ENCODE measurements around the gene NDRG3. TPM values are rescaled to one million over a fixed set of nuclear protein-coding genes. Genes with fewer than 3 reads are reported as not detected.

Gene NDRG3
- total and polyA plus RNA-seq, 2 of the 8 experiments (the other 6 are each of a cell fraction or from before 2014, with no cell fraction given), result 25.7 to 32.3 TPM

GRCh38 chr20:36670665-36671357, 75.1 kb downstream of the NDRG3 start (continued):
- no peak for TF ChIP-seq CHD7 (IDR thresholded peaks at IDR 0.05; ENCODE audit: insufficient replicate concordance, low read length)
- TF ChIP-seq ZNF274 (IDR thresholded peaks at IDR 0.05; ENCODE audit: borderline replicate concordance, extremely low read depth, low read length), result no peak
- TF ChIP-seq FOSL1 (IDR thresholded peaks at IDR 0.05; ENCODE audit: insufficient read depth, low read depth, low read length), result no peak
- no peak for TF ChIP-seq EP300 (IDR thresholded peaks at IDR 0.05; ENCODE audit: borderline replicate concordance in 1 of 2, low read depth in 2 of 2, low read length in 2 of 2)
- TF ChIP-seq SIN3A (conservative IDR thresholded peaks at IDR 0.05 in 1 of 2, IDR thresholded peaks at IDR 0.05 in 1 of 2; ENCODE audit: low read depth in 1 of 2, low read length in 2 of 2), result no peak
- no peak for TF ChIP-seq SRF (IDR thresholded peaks at IDR 0.05; ENCODE audit: low read depth, low read length)
- TF ChIP-seq BACH1 (IDR thresholded peaks at IDR 0.05; ENCODE audit: low read length), result no peak
- no peak for TF ChIP-seq CEBPB (IDR thresholded peaks at IDR 0.05; ENCODE audit: low read depth, low read length)
- TF ChIP-seq JUN (IDR thresholded peaks at IDR 0.05; ENCODE audit: low read depth, low read length), result no peak
- TF ChIP-seq CBX8 (IDR thresholded peaks at IDR 0.05; ENCODE audit: borderline replicate concordance, low read depth, low read length), result no peak
- TF ChIP-seq MAFK (IDR thresholded peaks at IDR 0.05; ENCODE audit: low read depth, low read length), result no peak

Measured in H1 (cell line).